PC-9 (cell line): ENCODE data around the gene PIK3IP1. TPM values are rescaled to one million over a fixed set of nuclear protein-coding genes. Genes with fewer than 3 reads are reported as not detected.

Source experiments
- BruUV-seq: library from RNA; stranded (reverse); fragments of 400-500 nt; replicated peaks from 2 replicates; lab custom pipeline; 2021; lab: Mats Ljungman, UMichigan
- CTCF ChIA-PET: fragments of 300-600 bp; sonication (Branson Sonifier 250); formaldehyde crosslinking; loops from one replicate; lab custom pipeline; 2022; ENCODE audit warnings: antibody characterized with exemption; lab: Charles Lee
- POLR2A ChIA-PET: fragments of 300-600 bp; sonication (Branson Sonifier 250); formaldehyde crosslinking; loops from one replicate; lab custom pipeline; 2022; ENCODE audit warnings: antibody characterized with exemption; ENCODE audit not compliant: unreplicated experiment; lab: Charles Lee
- DNase-seq, 2 experiments: peaks; one replicate each; pipeline versions ENCODE4 v3.0.0 to v3.0.0-alpha.2; 2015 to 2022; ENCODE audit warnings: mixed read lengths in 1 of 2
- H2AFZ ChIP-seq: fragments of 200-600 bp; sonication (generic); 2 replicates; pipeline ENCODE4 v1.8.1; 2017; ENCODE audit warnings: antibody characterized with exemption
- H3F3A ChIP-seq: fragments of 200-600 bp; sonication (generic); 2 replicates; pipeline ENCODE4 v1.8.1; 2017; ENCODE audit warnings: antibody characterized with exemption, mild to moderate bottlenecking, low read depth; ENCODE audit not compliant: insufficient read depth
- H3K27ac ChIP-seq: fragments of 200-600 bp; sonication (generic); 2 replicates; pipeline ENCODE4 v1.6.1; 2016; ENCODE audit warnings: mixed run types
- H3K27me3 ChIP-seq: fragments of 200-600 bp; sonication (generic); 2 replicates; pipeline ENCODE4 v1.6.1; 2016; ENCODE audit warnings: low read depth, mixed run types; ENCODE audit not compliant: insufficient read depth
- H3K36me3 ChIP-seq: fragments of 200-600 bp; sonication (generic); 2 replicates; pipeline ENCODE4 v1.6.1; 2016; ENCODE audit warnings: low read depth, mixed run types
- H3K4me1 ChIP-seq: fragments of 200-600 bp; sonication (generic); replicated peaks from 2 replicates; pipeline ENCODE4 v1.6.1; 2016; ENCODE audit warnings: mixed run types; ENCODE audit not compliant: insufficient read depth
- H3K4me2 ChIP-seq: fragments of 200-600 bp; sonication (generic); 2 replicates; pipeline ENCODE4 v1.6.1; 2017; ENCODE audit warnings: mixed run types
- H3K4me3 ChIP-seq: fragments of 200-600 bp; sonication (generic); 2 replicates; pipeline ENCODE4 v1.6.1; 2016; ENCODE audit warnings: mixed run types
- H3K79me2 ChIP-seq: fragments of 200-600 bp; sonication (generic); 2 replicates; pipeline ENCODE4 v1.6.1; 2017; ENCODE audit warnings: low read depth, mixed run types
- H3K9me2 ChIP-seq: fragments of 200-600 bp; sonication (generic); 2 replicates; pipeline ENCODE4 v1.8.1; 2017; ENCODE audit warnings: mild to moderate bottlenecking; ENCODE audit not compliant: insufficient read depth
- H3K9me3 ChIP-seq: fragments of 200-600 bp; sonication (generic); 2 replicates; pipeline ENCODE4 v1.8.1; 2016; ENCODE audit warnings: low read depth; ENCODE audit not compliant: insufficient read depth
- H4K20me1 ChIP-seq: fragments of 200-600 bp; sonication (generic); 2 replicates; pipeline ENCODE4 v1.8.1; 2017; ENCODE audit not compliant: insufficient read depth
- CTCF ChIP-seq: fragments of 200-600 bp; sonication (generic); conservative IDR thresholded peaks from 2 replicates; pipeline ENCODE4 v1.6.1; 2017; ENCODE audit warnings: mixed run types, antibody characterized with exemption, mild to moderate bottlenecking, moderate library complexity
- EZH2 ChIP-seq: fragments of 200-600 bp; sonication (generic); IDR thresholded peaks from 2 replicates; pipeline ENCODE4 v1.8.0; 2017; ENCODE audit warnings: antibody characterized with exemption, low read depth
- intact Hi-C: fragments of 100-400 bp; cut with micrococcal nuclease; formaldehyde crosslinking; loops from one replicate; pipeline ENCODE4 v1.10.0; 2022; ENCODE audit not compliant: unreplicated experiment
- total RNA-seq: library from RNA; stranded (reverse); gene quantifications from 2 replicates; pipeline ENCODE4 v1.2.3, GENCODE V29; 2021

PIK3IP1 gene
- total RNA-seq, 1 experiment from 2014 or later = 15.7 TPM

- Histone ChIP-seq H4K20me1 (no peaks in the 10 kb centered on the region), H3K27ac (peak overlapping the region; percentile 71), H3F3A (peaks cover 42% of the 10 kb centered on the region), H3K27me3 (no peaks in the 10 kb centered on the region), H3K4me3 (peak overlapping the region; percentile 33; the same call in 1 of the 2 replicates), H3K9me3 (no peaks in the 10 kb centered on the region), H3K36me3 (no peaks in the 10 kb centered on the region), H2AFZ (no peak overlapping the region), H3K4me1 (peaks cover 47% of the 10 kb centered on the region), H3K9me2 (no peaks in the 10 kb centered on the region), H3K4me2 (peak overlapping the region; percentile 78), H3K79me2 (no peaks in the 10 kb centered on the region)
- CTCF ChIA-PET = interaction anchor here (0.7 to 1.1 kb wide), 5 partner anchors 10 to 36 kb away, joined by 3 to 8 read pairs (median 3); no protein-coding TSS in a partner anchor
- intact Hi-C loops = no loop called here
- BruUV-seq = TSS peak; percentile 70
- peak; percentile 61 to 93 for DNase-seq
- POLR2A ChIA-PET = interaction anchor here (0.6 kb wide), 1 partner anchor 47 kb away, joined by 3 read pairs; no protein-coding TSS in a partner anchor
- TF ChIP-seq CTCF = peak; percentile 14; the same call in 1 of the 2 replicates
- TF ChIP-seq EZH2 = no peak
These were observed 48.8 kb downstream of the PIK3IP1 start for GRCh38 chr22:31243339-31244045.

- DNase-seq = peak in 1 of 2 experiments; percentile 71
- TF ChIP-seq CTCF (no peak), EZH2 (no peak)
- intact Hi-C loops = no loop called here
- Histone ChIP-seq H3K9me3 (no peaks in the 10 kb centered on the region), H3K4me1 (peaks cover 47% of the 10 kb centered on the region), H2AFZ (no peak overlapping the region), H3K4me3 (no peak overlapping the region), H3K36me3 (no peaks in the 10 kb centered on the region), H3K9me2 (no peaks in the 10 kb centered on the region), H3K27ac (peak overlapping the region; percentile 71; the same call in 1 of the 2 replicates), H4K20me1 (no peaks in the 10 kb centered on the region), H3F3A (peaks cover 45% of the 10 kb centered on the region), H3K79me2 (no peaks in the 10 kb centered on the region), H3K27me3 (no peaks in the 10 kb centered on the region), H3K4me2 (peak overlapping the region; percentile 78)
- ChIA-PET POLR2A (interaction anchor here (0.7 kb wide), 1 partner anchor 62 kb away, joined by 4 read pairs; no protein-coding TSS in a partner anchor), CTCF (interaction anchor here (0.6 to 0.7 kb wide), 2 partner anchors 83 to 322 kb away, joined by 3 read pairs; no protein-coding TSS in a partner anchor)
- no TSS peak for BruUV-seq
These were observed 50.4 kb downstream of the PIK3IP1 start for GRCh38 chr22:31241936-31242335.

GRCh38 chr22:31241200-31241599 lies 51.1 kb downstream of the PIK3IP1 start:
- ChIA-PET CTCF (no interaction called here), POLR2A (no interaction called here)
- Histone ChIP-seq H3K79me2 (no peaks in the 10 kb centered on the region), H3K27ac (0 out of 2 replicates have a peak overlapping the region, but pooled peaks have one; percentile 2), H3K4me3 (no peak overlapping the region), H3K4me1 (peaks cover 47% of the 10 kb centered on the region), H3K27me3 (no peaks in the 10 kb centered on the region), H3K36me3 (no peaks in the 10 kb centered on the region), H4K20me1 (no peaks in the 10 kb centered on the region), H3K9me3 (no peaks in the 10 kb centered on the region), H3K9me2 (no peaks in the 10 kb centered on the region), H2AFZ (no peak overlapping the region), H3F3A (peaks cover 45% of the 10 kb centered on the region), H3K4me2 (peak overlapping the region; percentile 78)
- intact Hi-C loops = no loop called here
- peak; percentile 24 to 64 for DNase-seq
- BruUV-seq = no TSS peak
- TF ChIP-seq CTCF = no peak
- no peak for TF ChIP-seq EZH2
